ENCODE results near the gene VGLL4. TPM values are rescaled to one million over a fixed set of nuclear protein-coding genes. Genes with fewer than 3 reads are reported as not detected.

Gene VGLL4
- total RNA-seq, 1 experiment from 2014 or later = 42.1 TPM

- Histone ChIP-seq H3K27ac (ENCODE audit: insufficient read length, low read depth, low read length) (no peak overlapping the region), H4K20me1 (ENCODE audit: control insufficient read depth, insufficient read depth, insufficient read length) (no peaks in the 10 kb centered on the region), H4K91ac (ENCODE audit: insufficient read length, low read depth, low read length) (no peak overlapping the region), H3K23me2 (ENCODE audit: insufficient read length, low read depth, low read length, poor library complexity, severe bottlenecking) (no peaks in the 10 kb centered on the region), H4K8ac (replicated peaks; ENCODE audit: insufficient read length, low read depth, low read length) (no peak overlapping the region), H3K4ac (ENCODE audit: low read depth, low read length) (no peak overlapping the region), H3K79me2 (ENCODE audit: insufficient read depth, low read length) (no peaks in the 10 kb centered on the region), H3K9ac (ENCODE audit: extremely low read depth, insufficient read length, low read length) (no peak overlapping the region), H2BK20ac (ENCODE audit: low read depth, low read length, poor library complexity, severe bottlenecking) (no peak overlapping the region), H4K5ac (ENCODE audit: insufficient read length, low read depth, low read length) (no peak overlapping the region), H2BK12ac (ENCODE audit: insufficient read length, low read depth, low read length) (no peak overlapping the region), H3T11ph (ENCODE audit: low read length) (no peak overlapping the region), H2BK15ac (ENCODE audit: low read depth, low read length) (no peak overlapping the region), H2BK5ac (ENCODE audit: insufficient read length, low read length) (no peak overlapping the region), H3K9me3 (ENCODE audit: control insufficient read depth, low read depth, low read length) (no peaks in the 10 kb centered on the region), H3K79me1 (ENCODE audit: insufficient read depth, low read depth, low read length, poor library complexity, severe bottlenecking) (no peaks in the 10 kb centered on the region), H3K4me1 (ENCODE audit: insufficient read depth, low read length) (no peaks in the 10 kb centered on the region), H2BK120ac (ENCODE audit: low read depth, low read length, poor library complexity, severe bottlenecking) (no peak overlapping the region), H3K56ac (ENCODE audit: insufficient read length, low read depth, low read length) (no peak overlapping the region), H3K14ac (ENCODE audit: insufficient read depth, low read length) (no peak overlapping the region), H2AFZ (ENCODE audit: low read length) (no peak overlapping the region), H2AK5ac (ENCODE audit: insufficient read length, low read length) (no peak overlapping the region), H3K4me2 (ENCODE audit: insufficient read depth, insufficient read length, low read length) (no peak overlapping the region), H3K18ac (ENCODE audit: insufficient read length, low read depth, low read length) (no peak overlapping the region), H3K23ac (ENCODE audit: insufficient read length, low read depth, low read length) (no peak overlapping the region), H3K27me3 (ENCODE audit: insufficient read depth, low read length) (no peaks in the 10 kb centered on the region)
- DNase-seq = peak; percentile 53
- H3K36me3 Mint-ChIP-seq (ENCODE audit: insufficient read depth in 1 of 3, low read depth in 3 of 3) = peaks cover 0 to 5% (median 0%) of the 10 kb centered on the region in 3 experiments; a peak in 2 of 7 replicates
- peaks cover 3 to 6% of the 10 kb centered on the region in 2 experiments; a peak in 3 of 4 replicates for H3K4me1 Mint-ChIP-seq
- no CpG with 5 or more reads among the region's 16 CpGs for WGBS (ENCODE audit: extremely low coverage, insufficient read length, low lambda C conversion rate)
- H3K9me3 Mint-ChIP-seq = no peaks in the 10 kb centered on the region; a peak in 1 of 5 replicates
- H3K27me3 Mint-ChIP-seq (ENCODE audit: low read depth) = no peaks in the 10 kb centered on the region
- no peak overlapping the region for H3K4me3 Mint-ChIP-seq
- peak overlapping the region in 1 of 3 experiments; percentile 34; a peak in 1 of 7 replicates for H3K27ac Mint-ChIP-seq
- peak; percentile 26; the same call in 1 of the 3 replicates for TF ChIP-seq CTCF (conservative IDR thresholded peaks at IDR 0.05)
Observed at GRCh38 chr3:11545186-11545851, 98.4 kb downstream of the VGLL4 start.

Data from H9 (cell line).